ENCODE data around the gene MYO5C.

DNA sequence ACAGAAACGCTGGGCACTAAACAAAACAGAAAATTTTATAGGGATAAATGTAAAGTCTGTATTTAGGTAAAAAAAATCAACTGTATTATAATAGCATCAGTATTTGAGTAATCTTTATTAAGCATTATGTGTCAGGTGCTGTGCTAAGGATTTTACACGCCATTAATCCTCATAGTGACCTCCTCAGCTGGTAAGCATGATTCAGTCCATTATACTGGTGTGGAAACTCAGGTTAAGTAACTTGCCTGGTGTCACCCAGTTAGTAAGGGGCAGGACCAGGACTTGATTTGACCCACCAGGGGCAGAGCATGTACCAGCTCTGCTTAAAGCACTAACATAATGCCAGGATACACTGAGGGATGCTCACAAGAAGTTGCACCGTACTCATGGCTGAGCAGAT, 4.8 kb downstream of the MYO5C start:
- TF ChIP-seq GABPA (IDR thresholded peaks at IDR 0.05; ENCODE audit: borderline replicate concordance, insufficient read depth, low read length), result no peak
- TF ChIP-seq, protein P1, sequence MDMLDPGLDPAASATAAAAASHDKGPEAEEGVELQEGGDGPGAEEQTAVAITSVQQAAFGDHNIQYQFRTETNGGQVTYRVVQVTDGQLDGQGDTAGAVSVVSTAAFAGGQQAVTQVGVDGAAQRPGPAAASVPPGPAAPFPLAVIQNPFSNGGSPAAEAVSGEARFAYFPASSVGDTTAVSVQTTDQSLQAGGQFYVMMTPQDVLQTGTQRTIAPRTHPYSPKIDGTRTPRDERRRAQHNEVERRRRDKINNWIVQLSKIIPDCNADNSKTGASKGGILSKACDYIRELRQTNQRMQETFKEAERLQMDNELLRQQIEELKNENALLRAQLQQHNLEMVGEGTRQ (IDR thresholded peaks at IDR 0.05; ENCODE audit: low read length), result no peak
- TF ChIP-seq BCL11A (IDR thresholded peaks at IDR 0.05; ENCODE audit: low read depth in 2 of 2, low read length in 2 of 2), result no peak
- TF ChIP-seq YY1 (IDR thresholded peaks at IDR 0.05; ENCODE audit: low read depth, low read length), result no peak
- TF ChIP-seq, protein P2, sequence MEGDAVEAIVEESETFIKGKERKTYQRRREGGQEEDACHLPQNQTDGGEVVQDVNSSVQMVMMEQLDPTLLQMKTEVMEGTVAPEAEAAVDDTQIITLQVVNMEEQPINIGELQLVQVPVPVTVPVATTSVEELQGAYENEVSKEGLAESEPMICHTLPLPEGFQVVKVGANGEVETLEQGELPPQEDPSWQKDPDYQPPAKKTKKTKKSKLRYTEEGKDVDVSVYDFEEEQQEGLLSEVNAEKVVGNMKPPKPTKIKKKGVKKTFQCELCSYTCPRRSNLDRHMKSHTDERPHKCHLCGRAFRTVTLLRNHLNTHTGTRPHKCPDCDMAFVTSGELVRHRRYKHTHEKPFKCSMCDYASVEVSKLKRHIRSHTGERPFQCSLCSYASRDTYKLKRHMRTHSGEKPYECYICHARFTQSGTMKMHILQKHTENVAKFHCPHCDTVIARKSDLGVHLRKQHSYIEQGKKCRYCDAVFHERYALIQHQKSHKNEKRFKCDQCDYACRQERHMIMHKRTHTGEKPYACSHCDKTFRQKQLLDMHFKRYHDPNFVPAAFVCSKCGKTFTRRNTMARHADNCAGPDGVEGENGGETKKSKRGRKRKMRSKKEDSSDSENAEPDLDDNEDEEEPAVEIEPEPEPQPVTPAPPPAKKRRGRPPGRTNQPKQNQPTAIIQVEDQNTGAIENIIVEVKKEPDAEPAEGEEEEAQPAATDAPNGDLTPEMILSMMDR (IDR thresholded peaks at IDR 0.05; ENCODE audit: control extremely low read depth in 1 of 3, insufficient read depth in 1 of 3, low read depth in 1 of 3, low read length in 3 of 3), result no peak
- no peak for TF ChIP-seq EP300 (IDR thresholded peaks at IDR 0.05; ENCODE audit: borderline replicate concordance in 1 of 2, low read depth in 2 of 2, low read length in 2 of 2)
- no peak for TF ChIP-seq TCF12 (IDR thresholded peaks at IDR 0.05; ENCODE audit: low read depth, low read length)
- no peak for TF ChIP-seq EZH2 (IDR thresholded peaks at IDR 0.05; ENCODE audit: low read depth, low read length, severe bottlenecking)
- no peak for TF ChIP-seq SIX5 (IDR thresholded peaks at IDR 0.05; ENCODE audit: low read depth, low read length)
- no peak for TF ChIP-seq POLR2A (IDR thresholded peaks at IDR 0.05; ENCODE audit: control extremely low read depth in 1 of 2, low read depth in 2 of 2, low read length in 2 of 2)
- no peak for TF ChIP-seq SRF (IDR thresholded peaks at IDR 0.05; ENCODE audit: low read depth, low read length)
- no peak for TF ChIP-seq GTF2F1 (IDR thresholded peaks at IDR 0.05; ENCODE audit: borderline replicate concordance, low read depth, low read length)
- TF ChIP-seq RAD21 (IDR thresholded peaks at IDR 0.05 in 1 of 2, conservative IDR thresholded peaks at IDR 0.05 in 1 of 2; ENCODE audit: low read depth in 2 of 2, low read length in 2 of 2), result no peak
- TF ChIP-seq HDAC6 (IDR thresholded peaks at IDR 0.05; ENCODE audit: low read depth, low read length), result no peak

All from H1 (cell line).